Stimulated activated memory B cell treated with anti-CD40 and anti-IgM and Interleukin-4, amounts not matched to agents 10 μg/mL and 1 μg/mL and 100 μg/mL, for 72 hours (primary cell): ENCODE data around the gene NKPD1.
"Not testable (repeated sequence)": the region's sequence is repeated elsewhere in the genome, so short reads cannot be mapped to it uniquely, and the experiment has no call there.

ENCODE experiments used
- ATAC-seq: fragments of 150-1000 bp; cut with Tn5 transposase; 2 replicates; pipeline ENCODE4 v1.10.0; 2021
- H3K27ac Mint-ChIP-seq: one replicate; pipeline ENCODE4 v1.8.0; 2022; ENCODE audit warnings: mild to moderate bottlenecking, mixed read lengths
- H3K27me3 Mint-ChIP-seq: one replicate; pipeline ENCODE4 v1.8.0; 2022; ENCODE audit warnings: mixed read lengths
- H3K36me3 Mint-ChIP-seq: one replicate; pipeline ENCODE4 v1.8.0; 2022; ENCODE audit warnings: mixed read lengths
- H3K4me1 Mint-ChIP-seq: one replicate; pipeline ENCODE4 v1.8.0; 2022; ENCODE audit warnings: mixed read lengths
- H3K4me3 Mint-ChIP-seq: one replicate; pipeline ENCODE4 v1.8.0; 2022; ENCODE audit warnings: mild to moderate bottlenecking, moderate library complexity, mixed read lengths
- H3K9me3 Mint-ChIP-seq: one replicate; pipeline ENCODE4 v1.8.0; 2022; ENCODE audit warnings: mixed read lengths

Gene NKPD1

GRCh38 chr19:45125975-45126493 lies 34.7 kb downstream of the NKPD1 start:
- Mint-ChIP-seq H3K27ac (no peak overlapping the region), H3K4me1 (peaks cover 51% of the 10 kb centered on the region), H3K36me3 (no peaks in the 10 kb centered on the region), H3K9me3 (no peaks in the 10 kb centered on the region), H3K27me3 (no peaks in the 10 kb centered on the region), H3K4me3 (no peak overlapping the region)
- ATAC-seq: peak; percentile 84

GRCh38 chr19:45125360-45125759 lies 35.4 kb downstream of the NKPD1 start:
- no peak for ATAC-seq
- H3K9me3 Mint-ChIP-seq: no peaks in the 10 kb centered on the region
- no peaks in the 10 kb centered on the region for H3K27me3 Mint-ChIP-seq

GRCh38 chr19:45124021-45124420 lies 36.8 kb downstream of the NKPD1 start:
- H3K27me3 Mint-ChIP-seq: no peaks in the 10 kb centered on the region
- H3K27ac Mint-ChIP-seq: no peak overlapping the region
- H3K4me1 Mint-ChIP-seq: peaks cover 61% of the 10 kb centered on the region

More at GRCh38 chr19:45125360-45125759, 35.4 kb downstream of the NKPD1 start:
- Mint-ChIP-seq H3K36me3 (no peaks in the 10 kb centered on the region), H3K4me3 (no peak overlapping the region), H3K27ac (no peak overlapping the region), H3K4me1 (peaks cover 51% of the 10 kb centered on the region)

GRCh38 chr19:45123440-45123850 lies 37.3 kb downstream of the NKPD1 start:
- Mint-ChIP-seq H3K4me3 (no peak overlapping the region), H3K9me3 (no peaks in the 10 kb centered on the region), H3K4me1 (peaks cover 67% of the 10 kb centered on the region), H3K36me3 (no peaks in the 10 kb centered on the region), H3K27ac (no peak overlapping the region), H3K27me3 (no peaks in the 10 kb centered on the region)
- no peak for ATAC-seq

More at GRCh38 chr19:45124021-45124420, 36.8 kb downstream of the NKPD1 start:
- H3K4me3 Mint-ChIP-seq: no peak overlapping the region
- H3K36me3 Mint-ChIP-seq: no peaks in the 10 kb centered on the region
- no peak for ATAC-seq
- no peaks in the 10 kb centered on the region for H3K9me3 Mint-ChIP-seq

GRCh38 chr19:45122832-45123231 lies 38.0 kb downstream of the NKPD1 start:
- Mint-ChIP-seq H3K27ac (no peak overlapping the region), H3K27me3 (no peaks in the 10 kb centered on the region), H3K36me3 (no peaks in the 10 kb centered on the region), H3K4me3 (no peak overlapping the region), H3K4me1 (peaks cover 73% of the 10 kb centered on the region), H3K9me3 (no peaks in the 10 kb centered on the region)
- no peak for ATAC-seq

GRCh38 chr19:45121827-45122345 lies 38.9 kb downstream of the NKPD1 start:
- Mint-ChIP-seq H3K36me3 (no peaks in the 10 kb centered on the region), H3K27ac (peak overlapping the region; percentile 31), H3K4me3 (no peak overlapping the region), H3K4me1 (peaks cover 82% of the 10 kb centered on the region), H3K9me3 (no peaks in the 10 kb centered on the region), H3K27me3 (no peaks in the 10 kb centered on the region)
- ATAC-seq: no peak

GRCh38 chr19:45119582-45119981 lies 41.2 kb downstream of the NKPD1 start:
- Mint-ChIP-seq H3K36me3 (no peaks in the 10 kb centered on the region), H3K27ac (peak overlapping the region; percentile 83), H3K9me3 (no peaks in the 10 kb centered on the region), H3K27me3 (no peaks in the 10 kb centered on the region), H3K4me1 (peaks cover 78% of the 10 kb centered on the region), H3K4me3 (no peak overlapping the region)
- no peak for ATAC-seq

- H3K27ac Mint-ChIP-seq: peak overlapping the region; percentile 83
- H3K27me3 Mint-ChIP-seq, H3K9me3 Mint-ChIP-seq, H3K36me3 Mint-ChIP-seq: not testable (repeated sequence)
- peak; percentile 80 for ATAC-seq
- H3K4me1 Mint-ChIP-seq: peaks cover 78% of the 10 kb centered on the region
- peak overlapping the region; percentile 40 for H3K4me3 Mint-ChIP-seq
Observed at GRCh38 chr19:45118591-45119355, 42.0 kb downstream of the NKPD1 start.

GRCh38 chr19:45118106-45118505 lies 42.7 kb downstream of the NKPD1 start:
- H3K27ac Mint-ChIP-seq: peak overlapping the region; percentile 83
- no peaks in the 10 kb centered on the region for H3K9me3 Mint-ChIP-seq
- no peaks in the 10 kb centered on the region for H3K27me3 Mint-ChIP-seq
- ATAC-seq: no peak
- H3K4me1 Mint-ChIP-seq: peaks cover 81% of the 10 kb centered on the region
- no peaks in the 10 kb centered on the region for H3K36me3 Mint-ChIP-seq
- H3K4me3 Mint-ChIP-seq: no peak overlapping the region

- Mint-ChIP-seq H3K36me3 (no peaks in the 10 kb centered on the region), H3K27ac (peak overlapping the region; percentile 83), H3K9me3 (no peaks in the 10 kb centered on the region), H3K4me1 (peaks cover 81% of the 10 kb centered on the region), H3K4me3 (no peak overlapping the region), H3K27me3 (no peaks in the 10 kb centered on the region)
- ATAC-seq: no peak
Observed at GRCh38 chr19:45117671-45118070, 43.1 kb downstream of the NKPD1 start.

GRCh38 chr19:45117167-45117594 lies 43.6 kb downstream of the NKPD1 start:
- ATAC-seq: peak; percentile 77
- Mint-ChIP-seq H3K27ac (peak overlapping the region; percentile 83), H3K27me3 (no peaks in the 10 kb centered on the region), H3K9me3 (no peaks in the 10 kb centered on the region), H3K4me1 (peaks cover 81% of the 10 kb centered on the region), H3K36me3 (no peaks in the 10 kb centered on the region), H3K4me3 (peak overlapping the region; percentile 25)

- H3K4me1 Mint-ChIP-seq: peaks cover 75% of the 10 kb centered on the region
- no peak for ATAC-seq
- no peaks in the 10 kb centered on the region for H3K36me3 Mint-ChIP-seq
- H3K9me3 Mint-ChIP-seq: no peaks in the 10 kb centered on the region
- no peaks in the 10 kb centered on the region for H3K27me3 Mint-ChIP-seq
- no peak overlapping the region for H3K27ac Mint-ChIP-seq
- H3K4me3 Mint-ChIP-seq: no peak overlapping the region
Observed at GRCh38 chr19:45115809-45116615, 44.8 kb downstream of the NKPD1 start.

GRCh38 chr19:45114116-45114515 lies 46.7 kb downstream of the NKPD1 start:
- no peaks in the 10 kb centered on the region for H3K9me3 Mint-ChIP-seq
- H3K4me3 Mint-ChIP-seq: no peak overlapping the region
- no peaks in the 10 kb centered on the region for H3K27me3 Mint-ChIP-seq
- peaks cover 80% of the 10 kb centered on the region for H3K4me1 Mint-ChIP-seq
- ATAC-seq: no peak
- no peaks in the 10 kb centered on the region for H3K36me3 Mint-ChIP-seq
- H3K27ac Mint-ChIP-seq: no peak overlapping the region

GRCh38 chr19:45113628-45114027 lies 47.2 kb downstream of the NKPD1 start:
- Mint-ChIP-seq H3K4me3 (no peak overlapping the region), H3K27ac (no peak overlapping the region), H3K9me3 (no peaks in the 10 kb centered on the region), H3K27me3 (no peaks in the 10 kb centered on the region), H3K4me1 (peaks cover 78% of the 10 kb centered on the region), H3K36me3 (no peaks in the 10 kb centered on the region)
- no peak for ATAC-seq

GRCh38 chr19:45112111-45112827 lies 48.5 kb downstream of the NKPD1 start:
- Mint-ChIP-seq H3K36me3 (no peaks in the 10 kb centered on the region), H3K27ac (no peak overlapping the region), H3K9me3 (no peaks in the 10 kb centered on the region), H3K4me1 (peaks cover 64% of the 10 kb centered on the region), H3K27me3 (no peaks in the 10 kb centered on the region), H3K4me3 (no peak overlapping the region)
- no peak for ATAC-seq
